Gastroesophageal sphincter (tissue), 3 donors: ENCODE data around the gene MFSD6L.

ENCODE experiments used
- CTCF ChIP-seq, 4 experiments: fragments of 200-600 bp in 2 of 4; fragments of 450-650 bp in 2 of 4; sonication (generic) in 1 of 4; IDR thresholded peaks; one replicate each; pipeline ENCODE4 v1.5.1; 2017 to 2019; ENCODE audit warnings: antibody characterized with exemption in 4 of 4, mild to moderate bottlenecking in 2 of 4, moderate library complexity in 2 of 4
- POLR2A ChIP-seq, 2 donors: fragments of 450-650 bp; IDR thresholded peaks; one replicate each; pipeline ENCODE4 v1.6.1; 2017; ENCODE audit warnings: antibody characterized with exemption in 2 of 2, mild to moderate bottlenecking in 2 of 2, moderate library complexity in 1 of 2

- no peak for TF ChIP-seq CTCF (IDR thresholded peaks at IDR 0.05)
- TF ChIP-seq POLR2A (IDR thresholded peaks at IDR 0.05): no peak
Measured at GRCh38 chr17:8757189-8757588, 42.0 kb downstream of the MFSD6L start.
